ENCODE results near the gene C4orf50.

The C4orf50 gene

GRCh38 chr4:5976431-5976830, 41.8 kb downstream of the C4orf50 start:
- DNase-seq (ENCODE audit: low read depth in 1 of 2, low spot score in 1 of 2), result no peak
- H3K27ac ChIP-seq (replicated peaks), result no peak overlapping the region
- no peak overlapping the region for H3K4me3 ChIP-seq (replicated peaks; ENCODE audit: insufficient read depth, low read length)
- H3K27me3 ChIP-seq (ENCODE audit: insufficient read depth, poor library complexity, severe bottlenecking), result no peaks in the 10 kb centered on the region
- TF ChIP-seq CTCF (IDR thresholded peaks at IDR 0.05; ENCODE audit: insufficient read depth, low read length), result no peak
- TF ChIP-seq REST (IDR thresholded peaks at IDR 0.05; ENCODE audit: insufficient replicate concordance, low read depth), result no peak
- TF ChIP-seq POLR2AphosphoS5 (IDR thresholded peaks at IDR 0.05; ENCODE audit: low read depth), result no peak
- TF ChIP-seq GABPA (IDR thresholded peaks at IDR 0.05; ENCODE audit: low read depth), result no peak
- TF ChIP-seq SPI1 (IDR thresholded peaks at IDR 0.05; ENCODE audit: borderline replicate concordance, low read depth), result no peak

- H3K4me3 ChIP-seq (replicated peaks; ENCODE audit: insufficient read depth, low read length), result no peak overlapping the region
- no peaks in the 10 kb centered on the region for H3K27me3 ChIP-seq (ENCODE audit: insufficient read depth, poor library complexity, severe bottlenecking)
- TF ChIP-seq CTCF (IDR thresholded peaks at IDR 0.05; ENCODE audit: insufficient read depth, low read length) (no peak), REST (IDR thresholded peaks at IDR 0.05; ENCODE audit: insufficient replicate concordance, low read depth) (no peak)
- no peak overlapping the region for H3K27ac ChIP-seq (replicated peaks)
- no peak for DNase-seq (ENCODE audit: low read depth in 1 of 2, low spot score in 1 of 2)
Observed at GRCh38 chr4:5974321-5974720, 43.9 kb downstream of the C4orf50 start.

- H3K27ac ChIP-seq (replicated peaks), result no peak overlapping the region
- H3K27me3 ChIP-seq (ENCODE audit: insufficient read depth, poor library complexity, severe bottlenecking), result no peaks in the 10 kb centered on the region
- H3K4me3 ChIP-seq (replicated peaks; ENCODE audit: insufficient read depth, low read length), result no peak overlapping the region
- TF ChIP-seq CTCF (IDR thresholded peaks at IDR 0.05; ENCODE audit: insufficient read depth, low read length) (no peak), POLR2AphosphoS5 (IDR thresholded peaks at IDR 0.05; ENCODE audit: low read depth) (no peak), GABPA (IDR thresholded peaks at IDR 0.05; ENCODE audit: low read depth) (no peak), REST (IDR thresholded peaks at IDR 0.05; ENCODE audit: insufficient replicate concordance, low read depth) (no peak), SPI1 (IDR thresholded peaks at IDR 0.05; ENCODE audit: borderline replicate concordance, low read depth) (no peak)
- no peak for DNase-seq (ENCODE audit: low read depth in 1 of 2, low spot score in 1 of 2)
Observed at GRCh38 chr4:5973486-5974220, 44.6 kb downstream of the C4orf50 start.
